H9 (cell line): ENCODE data around the gene DUOX1. TPM values are rescaled to one million over a fixed set of nuclear protein-coding genes. Genes with fewer than 3 reads are reported as not detected.

Source experiments
- DNase-seq: peaks from one replicate; pipeline ENCODE4 v3.0.0-alpha.2; 2017
- H2AFZ ChIP-seq: one replicate; pipeline ENCODE4 v1.6.1; 2013; ENCODE audit warnings: mild to moderate bottlenecking, low read length, control low read depth, moderate library complexity
- H2AK5ac ChIP-seq: 2 replicates; pipeline ENCODE4 v1.6.1; 2013; ENCODE audit warnings: low read length, control low read depth, mixed read lengths; ENCODE audit not compliant: insufficient read length
- H2BK120ac ChIP-seq: one replicate; pipeline ENCODE4 v1.6.1; 2013; ENCODE audit warnings: low read depth, mild to moderate bottlenecking, low read length, control low read depth, inconsistent platforms; ENCODE audit not compliant: poor library complexity, severe bottlenecking
- H2BK12ac ChIP-seq: 2 replicates; pipeline ENCODE4 v1.6.1; 2013; ENCODE audit warnings: low read length, control low read depth, mixed read lengths, low read depth; ENCODE audit not compliant: insufficient read length
- H2BK15ac ChIP-seq: 2 replicates; pipeline ENCODE4 v1.6.1; 2013; ENCODE audit warnings: low read depth, low read length, control low read depth
- H2BK20ac ChIP-seq: one replicate; pipeline ENCODE4 v1.6.1; 2013; ENCODE audit warnings: low read depth, mild to moderate bottlenecking, low read length, control low read depth, inconsistent platforms; ENCODE audit not compliant: poor library complexity, severe bottlenecking
- H2BK5ac ChIP-seq: 2 replicates; pipeline ENCODE4 v1.6.1; 2013; ENCODE audit warnings: low read length, control low read depth, mixed read lengths; ENCODE audit not compliant: insufficient read length
- H3K14ac ChIP-seq: 2 replicates; pipeline ENCODE4 v1.6.1; 2013; ENCODE audit warnings: low read length, control low read depth; ENCODE audit not compliant: insufficient read depth
- H3K18ac ChIP-seq: 2 replicates; pipeline ENCODE4 v1.6.1; 2013; ENCODE audit warnings: low read depth, mild to moderate bottlenecking, mixed read lengths, low read length, control low read depth; ENCODE audit not compliant: insufficient read length
- H3K23ac ChIP-seq: 2 replicates; pipeline ENCODE4 v1.6.1; 2013; ENCODE audit warnings: low read length, control low read depth, mixed read lengths, low read depth; ENCODE audit not compliant: insufficient read length
- H3K23me2 ChIP-seq: 2 replicates; pipeline ENCODE4 v1.6.1; 2013; ENCODE audit warnings: low read depth, mild to moderate bottlenecking, mixed read lengths, low read length, control low read depth; ENCODE audit not compliant: insufficient read length, poor library complexity, severe bottlenecking
- H3K27ac ChIP-seq: 2 replicates; pipeline ENCODE4 v1.5.1; 2013; ENCODE audit warnings: low read length, control low read depth, mixed read lengths, low read depth; ENCODE audit not compliant: insufficient read length
- H3K27me3 ChIP-seq: 2 replicates; pipeline ENCODE4 v1.6.1; 2013; ENCODE audit warnings: low read length, control low read depth, inconsistent platforms; ENCODE audit not compliant: insufficient read depth
- H3K4ac ChIP-seq: 2 replicates; pipeline ENCODE4 v1.6.1; 2013; ENCODE audit warnings: low read depth, mild to moderate bottlenecking, control low read depth, inconsistent platforms, low read length, moderate library complexity
- H3K4me1 ChIP-seq: 2 replicates; pipeline ENCODE4 v1.6.1; 2013; ENCODE audit warnings: low read length, control low read depth, inconsistent platforms; ENCODE audit not compliant: insufficient read depth
- H3K4me2 ChIP-seq: 2 replicates; pipeline ENCODE4 v1.6.1; 2013; ENCODE audit warnings: low read length, control low read depth, mixed read lengths; ENCODE audit not compliant: insufficient read length, insufficient read depth
- H3K56ac ChIP-seq: 2 replicates; pipeline ENCODE4 v1.6.1; 2013; ENCODE audit warnings: low read depth, mild to moderate bottlenecking, mixed read lengths, low read length, control low read depth; ENCODE audit not compliant: insufficient read length
- H3K79me1 ChIP-seq: 2 replicates; pipeline ENCODE4 v1.6.1; 2013; ENCODE audit warnings: low read depth, mild to moderate bottlenecking, moderate library complexity, low read length, control low read depth, inconsistent platforms; ENCODE audit not compliant: insufficient read depth, poor library complexity, severe bottlenecking
- H3K79me2 ChIP-seq: 2 replicates; pipeline ENCODE4 v1.6.1; 2013; ENCODE audit warnings: low read length, control low read depth, inconsistent platforms; ENCODE audit not compliant: insufficient read depth
- H3K9ac ChIP-seq: 2 replicates; pipeline ENCODE4 v1.6.1; 2013; ENCODE audit warnings: low read length, control low read depth, mixed read lengths; ENCODE audit not compliant: insufficient read length; ENCODE audit errors: extremely low read depth
- H3K9me3 ChIP-seq: one replicate; pipeline ENCODE4 v1.6.1; 2013; ENCODE audit warnings: low read depth, low read length, inconsistent platforms; ENCODE audit not compliant: control insufficient read depth
- H3T11ph ChIP-seq: one replicate; pipeline ENCODE4 v1.6.1; 2013; ENCODE audit warnings: mild to moderate bottlenecking, low read length, control low read depth, inconsistent platforms
- H4K20me1 ChIP-seq: one replicate; pipeline ENCODE4 v1.6.1; 2013; ENCODE audit not compliant: control insufficient read depth, insufficient read length, insufficient read depth
- H4K5ac ChIP-seq: 2 replicates; pipeline ENCODE4 v1.6.1; 2013; ENCODE audit warnings: low read depth, mild to moderate bottlenecking, mixed read lengths, low read length, control low read depth; ENCODE audit not compliant: insufficient read length
- H4K8ac ChIP-seq: replicated peaks from 2 replicates; pipeline ENCODE4 v1.6.1; 2013; ENCODE audit warnings: low read length, control low read depth, mixed read lengths, low read depth; ENCODE audit not compliant: insufficient read length
- H4K91ac ChIP-seq: 2 replicates; pipeline ENCODE4 v1.6.1; 2013; ENCODE audit warnings: low read depth, mild to moderate bottlenecking, moderate library complexity, mixed read lengths, low read length, control low read depth; ENCODE audit not compliant: insufficient read length
- H3K27ac Mint-ChIP-seq, 3 experiments: 2 replicates in 2 of 3; 3 replicates in 1 of 3; pipeline ENCODE4 v1.8.0; 2020 to 2021; ENCODE audit warnings: mixed read lengths in 3 of 3, mild to moderate bottlenecking in 1 of 3, moderate library complexity in 1 of 3
- H3K27me3 Mint-ChIP-seq: 2 replicates; pipeline ENCODE4 v1.8.0; 2021; ENCODE audit warnings: low read depth, mild to moderate bottlenecking, moderate library complexity, mixed read lengths
- H3K36me3 Mint-ChIP-seq, 3 experiments: 2 replicates in 2 of 3; 3 replicates in 1 of 3; pipeline ENCODE4 v1.8.0; 2020 to 2021; ENCODE audit warnings: low read depth in 3 of 3, mixed read lengths in 3 of 3; ENCODE audit not compliant: insufficient read depth in 1 of 3
- H3K4me1 Mint-ChIP-seq, 2 experiments: 2 replicates each; pipeline ENCODE4 v1.8.0; 2020; ENCODE audit warnings: mixed read lengths in 2 of 2
- H3K4me3 Mint-ChIP-seq, 2 experiments: 2 replicates in 1 of 2; 3 replicates in 1 of 2; pipeline ENCODE4 v1.8.0; 2020 to 2021; ENCODE audit warnings: mild to moderate bottlenecking in 2 of 2, mixed read lengths in 2 of 2, moderate library complexity in 1 of 2
- H3K9me3 Mint-ChIP-seq, 2 experiments: 2 replicates in 1 of 2; 3 replicates in 1 of 2; pipeline ENCODE4 v1.8.0; 2020; ENCODE audit warnings: mild to moderate bottlenecking in 2 of 2, mixed read lengths in 2 of 2, moderate library complexity in 1 of 2
- CTCF ChIP-seq: fragments of 200-600 bp; sonication (generic); conservative IDR thresholded peaks from 3 replicates; pipeline ENCODE4 v1.8.0; 2021; ENCODE audit warnings: antibody characterized with exemption, mild to moderate bottlenecking
- WGBS: extraction: QIAGEN DNeasy Blood & Tissue Kit; methylation state at CpG from one replicate; pipeline ENCODE4 v1.1.7; 2013; ENCODE audit warnings: missing lambda C conversion rate, low lambda C conversion rate, mixed read lengths; ENCODE audit not compliant: insufficient read length; ENCODE audit errors: extremely low coverage; 5-methylcytosine and 5-hydroxymethylcytosine counted together
- total RNA-seq: library from RNA; stranded (reverse); gene quantifications from 2 replicates; pipeline ENCODE4 v1.2.1, GENCODE V29; 2021

Gene DUOX1
- total RNA-seq, 1 experiment from 2014 or later = 2.6 TPM

- no peak overlapping the region for H3K4ac ChIP-seq
- H3K79me1 ChIP-seq = peaks cover 13% of the 10 kb centered on the region
- H3K4me1 Mint-ChIP-seq = peaks cover 52 to 54% of the 10 kb centered on the region in 2 experiments
- no peak overlapping the region for H3K18ac ChIP-seq
- no peak overlapping the region for H3K23ac ChIP-seq
- H2BK15ac ChIP-seq = no peak overlapping the region
- WGBS = no CpG with 5 or more reads among the region's 9 CpGs
- no peak overlapping the region for H2BK120ac ChIP-seq
- no peak for DNase-seq
- no peak overlapping the region for H4K5ac ChIP-seq
- peaks cover 15 to 22% (median 15%) of the 10 kb centered on the region in 3 experiments for H3K36me3 Mint-ChIP-seq
- no peak overlapping the region for H4K8ac ChIP-seq
- no peak overlapping the region for H3K27ac ChIP-seq
- H2AFZ ChIP-seq = no peak overlapping the region
- H3K9me3 Mint-ChIP-seq = no peaks in the 10 kb centered on the region; a peak in 2 of 5 replicates
- H3K14ac ChIP-seq = no peak overlapping the region
- H3K79me2 ChIP-seq = peaks cover 3% of the 10 kb centered on the region; the same call in 1 of the 2 replicates
- no peak overlapping the region for H2BK5ac ChIP-seq
- H4K91ac ChIP-seq = no peak overlapping the region
- H3K9ac ChIP-seq = no peak overlapping the region
- no peak overlapping the region for H3K4me2 ChIP-seq
- no peaks in the 10 kb centered on the region for H4K20me1 ChIP-seq
- no peaks in the 10 kb centered on the region for H3K23me2 ChIP-seq
- no peak overlapping the region for H2BK20ac ChIP-seq
- H3K56ac ChIP-seq = no peak overlapping the region
- H3K4me3 Mint-ChIP-seq = peak overlapping the region in 1 of 2 experiments; percentile 36; a peak in 1 of 5 replicates
- TF ChIP-seq CTCF = no peak
- H3K27ac Mint-ChIP-seq = peak overlapping the region in 2 of 3 experiments; percentile 68; a peak in 2 of 7 replicates
- H3K27me3 Mint-ChIP-seq = peaks cover 2% of the 10 kb centered on the region; the same call in 1 of the 2 replicates
- H2BK12ac ChIP-seq = no peak overlapping the region
- no peak overlapping the region for H2AK5ac ChIP-seq
- no peak overlapping the region for H3T11ph ChIP-seq
- peaks cover 21% of the 10 kb centered on the region for H3K4me1 ChIP-seq
- no peaks in the 10 kb centered on the region for H3K27me3 ChIP-seq
- no peaks in the 10 kb centered on the region for H3K9me3 ChIP-seq
Observed at GRCh38 chr15:45181491-45182285, 51.9 kb downstream of the DUOX1 start.
